B cell (primary cell): ENCODE data around the gene SWT1. TPM values are rescaled to one million over a fixed set of nuclear protein-coding genes. Genes with fewer than 3 reads are reported as not detected.
A peak's percentile ranks its signal among the peaks of the same experiment; 100 is the strongest.

ENCODE experiments used
- ATAC-seq: fragments of 200-7000 bp; cut with Tn5 transposase; one replicate; pipeline ENCODE4 v1.10.0; 2021; ENCODE audit warnings: low read depth, mild to moderate bottlenecking, moderate number of reproducible peaks, moderate library complexity
- CTCF ChIA-PET: fragments of 350-600 bp; sonication (Branson Sonifier 250); formaldehyde crosslinking; loops from one replicate; lab custom pipeline; 2021; ENCODE audit warnings: antibody characterized with exemption, inconsistent platforms; lab: Charles Lee
- POLR2A ChIA-PET: fragments of 350-600 bp; sonication (Branson Sonifier 250); formaldehyde crosslinking; loops from one replicate; lab custom pipeline; 2021; ENCODE audit warnings: antibody characterized with exemption; lab: Charles Lee
- DNase-seq: peaks from one replicate; pipeline ENCODE4 v3.0.0; 2013
- H2AFZ ChIP-seq: 2 replicates; pipeline ENCODE4 v1.6.1; 2012; ENCODE audit warnings: mild to moderate bottlenecking, low read depth, low read length; ENCODE audit not compliant: insufficient read depth, poor library complexity, severe bottlenecking
- H3K27ac ChIP-seq, 2 donors: 1 replicate in 1 of 2; 2 replicates in 1 of 2; pipeline ENCODE4 v1.5.1; 2012 to 2013; ENCODE audit warnings: low read length in 2 of 2, mild to moderate bottlenecking in 2 of 2, moderate library complexity in 1 of 2
- H3K27me3 ChIP-seq, 4 experiments: fragments of 200-600 bp in 1 of 4; sonication (generic) in 1 of 4; replicated peaks in 1 of 4; 1 replicate in 2 of 4; 2 replicates in 2 of 4; pipeline versions ENCODE4 v1.6.1 to v1.7.0; 2013 to 2016; ENCODE audit warnings: low read length in 3 of 4, mild to moderate bottlenecking in 2 of 4, mixed read lengths in 1 of 4, moderate library complexity in 1 of 4; ENCODE audit not compliant: insufficient read depth in 4 of 4, control insufficient read depth in 3 of 4; ENCODE audit errors: control extremely low read depth in 1 of 4
- H3K36me3 ChIP-seq, 2 experiments: replicated peaks in 1 of 2; 1 replicate in 1 of 2; 2 replicates in 1 of 2; pipeline versions ENCODE4 v1.6.1 to v1.7.1; 2013; ENCODE audit warnings: low read length in 1 of 2; ENCODE audit not compliant: insufficient read depth in 2 of 2, control insufficient read depth in 1 of 2; ENCODE audit errors: control extremely low read depth in 1 of 2, extremely low read depth in 1 of 2
- H3K4me1 ChIP-seq, 2 donors: fragments of 200-600 bp in 1 of 2; sonication (generic) in 1 of 2; 1 replicate in 1 of 2; 2 replicates in 1 of 2; pipeline versions ENCODE4 v1.5.1 to v1.6.1; 2013 to 2017; ENCODE audit warnings: low read length in 2 of 2; ENCODE audit not compliant: control insufficient read depth in 2 of 2, insufficient read depth in 2 of 2
- H3K4me2 ChIP-seq: replicated peaks from 2 replicates; pipeline ENCODE3; 2012; ENCODE audit warnings: mild to moderate bottlenecking, low read depth, low read length; ENCODE audit not compliant: poor library complexity, severe bottlenecking
- H3K4me3 ChIP-seq, 5 experiments: fragments of 200-600 bp in 1 of 5; sonication (generic) in 1 of 5; 1 replicate in 3 of 5; 2 replicates in 2 of 5; pipeline versions ENCODE4 v1.5.1 to v1.7.0; 2011 to 2016; ENCODE audit warnings: low read length in 4 of 5, mild to moderate bottlenecking in 4 of 5, low read depth in 2 of 5, control low read depth in 1 of 5, moderate library complexity in 1 of 5; ENCODE audit not compliant: insufficient read depth in 1 of 5; ENCODE audit errors: control extremely low read depth in 1 of 5, extremely low read depth in 1 of 5
- H3K79me2 ChIP-seq: fragments of 200-600 bp; sonication (generic); one replicate; pipeline ENCODE4 v1.6.0; 2016; ENCODE audit warnings: low read length; ENCODE audit not compliant: control insufficient read depth, insufficient read depth
- H3K9ac ChIP-seq: fragments of 200-600 bp; sonication (generic); 2 replicates; pipeline ENCODE4 v1.6.1; 2017; ENCODE audit warnings: mild to moderate bottlenecking, low read length, moderate library complexity
- H3K9me3 ChIP-seq, 3 donors: one replicate each; pipeline versions ENCODE4 v1.6.1 to v1.7.1; 2013; ENCODE audit warnings: low read length in 2 of 3; ENCODE audit not compliant: control insufficient read depth in 2 of 3, insufficient read depth in 1 of 3; ENCODE audit errors: control extremely low read depth in 1 of 3
- H4K20me1 ChIP-seq: 2 replicates; pipeline ENCODE4 v1.6.0; 2012; ENCODE audit warnings: mild to moderate bottlenecking, low read length; ENCODE audit not compliant: insufficient read depth, control insufficient read depth, poor library complexity, severe bottlenecking
- H3K27ac Mint-ChIP-seq: one replicate; pipeline ENCODE4 v1.8.0; 2021; ENCODE audit warnings: mixed read lengths
- H3K27me3 Mint-ChIP-seq: one replicate; pipeline ENCODE4 v1.8.0; 2021; ENCODE audit warnings: mixed read lengths
- H3K4me1 Mint-ChIP-seq: one replicate; pipeline ENCODE4 v1.8.0; 2021; ENCODE audit warnings: mixed read lengths
- H3K4me3 Mint-ChIP-seq: one replicate; pipeline ENCODE4 v1.8.0; 2021; ENCODE audit warnings: mixed read lengths
- H3K9me3 Mint-ChIP-seq: one replicate; pipeline ENCODE4 v1.8.0; 2022; ENCODE audit warnings: mixed read lengths; ENCODE audit not compliant: insufficient read depth
- CTCF ChIP-seq: fragments of 200-600 bp; IDR thresholded peaks from one replicate; pipeline ENCODE4 v1.8.0; 2022; ENCODE audit warnings: antibody characterized with exemption, mild to moderate bottlenecking
- EZH2 ChIP-seq: IDR thresholded peaks from 2 replicates; pipeline ENCODE4 v1.6.1; 2012; ENCODE audit warnings: borderline replicate concordance, low read depth, mild to moderate bottlenecking, moderate library complexity, low read length; ENCODE audit not compliant: insufficient read depth, poor library complexity, severe bottlenecking
- WGBS: methylation state at CpG from one replicate; pipeline ENCODE4 v1.1.5; 2013; ENCODE audit warnings: missing lambda C conversion rate; ENCODE audit not compliant: insufficient coverage; 5-methylcytosine and 5-hydroxymethylcytosine counted together
- intact Hi-C: fragments of 100-400 bp; cut with micrococcal nuclease; formaldehyde crosslinking; loops from one replicate; pipeline ENCODE4 v1.10.0; 2022
- polyA plus RNA-seq: library from polyadenylated mRNA; depleted of rRNA; stranded (reverse); fragments of >200 nt; gene quantifications from 2 replicates; pipeline ENCODE4 v1.2.3, GENCODE V29; 2012
- total RNA-seq, 2 donors: library from RNA; stranded (reverse); fragments of 120-200 nt in 1 of 2; gene quantifications; 1 replicate in 1 of 2; 2 replicates in 1 of 2; pipeline versions ENCODE4 v1.2.3 to v1.2.4, GENCODE V29; 2013 to 2022

SWT1 gene
- total and polyA plus RNA-seq, 2 donors (not counting 1 experiment from before 2014, with no cell fraction given) = 2.1 to 8.5 TPM

GRCh38 chr1:185309566-185309965 lies 152.6 kb downstream of the SWT1 start:
- peaks cover 32% of the 10 kb centered on the region for H3K4me1 Mint-ChIP-seq
- no peak overlapping the region for H3K4me3 ChIP-seq
- H3K79me2 ChIP-seq = peaks cover 38% of the 10 kb centered on the region
- H3K27ac ChIP-seq = no peak overlapping the region
- ATAC-seq (no peak), DNase-seq (no peak)
- intact Hi-C loops = no loop called here
- peaks cover 16 to 30% of the 10 kb centered on the region in 2 donors for H3K4me1 ChIP-seq
- no peak for TF ChIP-seq EZH2
- no peak for TF ChIP-seq CTCF
- no peak overlapping the region for H3K9ac ChIP-seq
- H2AFZ ChIP-seq = no peak overlapping the region
- no peaks in the 10 kb centered on the region for H3K9me3 Mint-ChIP-seq
- no peak overlapping the region for H3K4me2 ChIP-seq
- ChIA-PET POLR2A (no interaction called here), CTCF (interaction anchor here (1.0 to 1.2 kb wide), 2 partner anchors 139 to 371 kb away, joined by 3 to 4 read pairs; no protein-coding TSS in a partner anchor)
- no peaks in the 10 kb centered on the region for H3K9me3 ChIP-seq
- H3K27ac Mint-ChIP-seq = no peak overlapping the region
- no peaks in the 10 kb centered on the region for H3K27me3 Mint-ChIP-seq
- no peaks in the 10 kb centered on the region for H3K27me3 ChIP-seq
- no CpG with 5 or more reads among the region's 2 CpGs for WGBS
- H3K4me3 Mint-ChIP-seq = no peak overlapping the region
- peaks cover 25 to 66% of the 10 kb centered on the region in 2 experiments for H3K36me3 ChIP-seq
- H4K20me1 ChIP-seq = peaks cover 40% of the 10 kb centered on the region

- Histone ChIP-seq H3K36me3 (peaks cover 15 to 44% of the 10 kb centered on the region in 2 experiments), H3K27ac (no peak overlapping the region), H3K4me3 (no peak overlapping the region), H3K79me2 (peaks cover 59% of the 10 kb centered on the region), H3K4me1 (peaks cover 26 to 43% of the 10 kb centered on the region in 2 donors), H3K9me3 (no peaks in the 10 kb centered on the region), H3K27me3 (no peaks in the 10 kb centered on the region), H3K9ac (no peak overlapping the region), H4K20me1 (peaks cover 56% of the 10 kb centered on the region), H3K4me2 (peak overlapping the region; percentile 96), H2AFZ (no peak overlapping the region)
- no peak for DNase-seq
- TF ChIP-seq EZH2 = no peak
- POLR2A ChIA-PET = no interaction called here
- no peaks in the 10 kb centered on the region for H3K27me3 Mint-ChIP-seq
- CTCF ChIA-PET = interaction anchor here (1.3 kb wide), 1 partner anchor 358 kb away, joined by 3 read pairs; no protein-coding TSS in a partner anchor
- no peaks in the 10 kb centered on the region for H3K9me3 Mint-ChIP-seq
- H3K27ac Mint-ChIP-seq = no peak overlapping the region
- no peak for ATAC-seq
- H3K4me3 Mint-ChIP-seq = no peak overlapping the region
- intact Hi-C loops = loop anchor here (10.0 kb wide), 1 partner anchor 773 kb away; no protein-coding TSS in a partner anchor
- peaks cover 48% of the 10 kb centered on the region for H3K4me1 Mint-ChIP-seq
These were observed 154.7 kb downstream of the SWT1 start for GRCh38 chr1:185311589-185312225.
